Progenitor cell of endocrine pancreas (in vitro differentiated cells): ENCODE results near the gene BCAR3. TPM values are rescaled to one million over a fixed set of nuclear protein-coding genes. Genes with fewer than 3 reads are reported as not detected.

Experiments used
- DNase-seq: peaks from one replicate; pipeline ENCODE4 v3.0.0; 2021; ENCODE audit warnings: low spot score; ENCODE audit not compliant: unreplicated experiment
- H3K27ac Mint-ChIP-seq: 2 replicates; pipeline ENCODE4 v1.8.0; 2021; ENCODE audit warnings: mild to moderate bottlenecking, moderate library complexity, mixed read lengths
- H3K27me3 Mint-ChIP-seq: 2 replicates; pipeline ENCODE4 v1.8.0; 2021; ENCODE audit warnings: mixed read lengths
- H3K36me3 Mint-ChIP-seq: 2 replicates; pipeline ENCODE4 v1.8.0; 2022; ENCODE audit warnings: mixed read lengths; ENCODE audit not compliant: insufficient read depth
- H3K4me1 Mint-ChIP-seq: 2 replicates; pipeline ENCODE4 v1.8.0; 2021; ENCODE audit warnings: low read depth, mixed read lengths
- H3K4me3 Mint-ChIP-seq: 2 replicates; pipeline ENCODE4 v1.8.0; 2021; ENCODE audit warnings: low read depth, mild to moderate bottlenecking, moderate library complexity, mixed read lengths
- H3K9me3 Mint-ChIP-seq: 2 replicates; pipeline ENCODE4 v1.8.0; 2021; ENCODE audit warnings: low read depth, mixed read lengths
- CTCF ChIP-seq: fragments of 200-600 bp; sonication (generic); IDR thresholded peaks from one replicate; pipeline ENCODE4 v1.5.0; 2021; ENCODE audit warnings: antibody characterized with exemption, mild to moderate bottlenecking; ENCODE audit not compliant: unreplicated experiment
- long read RNA-seq: library from polyadenylated mRNA; unstranded; transcript quantifications from one replicate; pipeline ENCODE4 v2.0.0, GENCODE V29; 2020
- total RNA-seq: library from RNA; stranded (reverse); gene quantifications from 2 replicates; pipeline ENCODE4 v1.2.1, GENCODE V29; 2021

BCAR3 gene
- total RNA-seq: 7.1 and 10.5 TPM in 2 replicates
- long read RNA-seq, transcript BCAR3-204 (10 exons, 2,827 nt): major isoform, 47 of 60 reads
- long read RNA-seq, partial matches to known transcripts: 5 of 60 reads
- long read RNA-seq, other reads (novel, unspliced or antisense): 7 of 60 reads

GRCh38 chr1:93681101-93681988 is at the start of gene BCAR3:
Gene BCAR3, minus strand, starts transcription at chr1:93681837. Its CDS starts 6,907 bp downstream, at chr1:93674930.
- Mint-ChIP-seq H3K4me1 (peaks cover 18% of the 10 kb centered on the region), H3K4me3 (peak within 1 kb of the TSS; percentile 86), H3K9me3 (no peaks in the 10 kb centered on the region), H3K36me3 (no peaks in the 10 kb centered on the region), H3K27me3 (peaks cover 38% of the 10 kb centered on the region), H3K27ac (peak within 1 kb of the TSS; percentile 65)
- peak; percentile 39 for TF ChIP-seq CTCF
- peak; percentile 51 for DNase-seq

GRCh38 chr1:93730621-93731020 is 49.0 kb upstream of the BCAR3 start:
- Mint-ChIP-seq H3K36me3 (no peaks in the 10 kb centered on the region), H3K27me3 (peaks cover 7% of the 10 kb centered on the region), H3K4me3 (no peak overlapping the region), H3K4me1 (peaks cover 3% of the 10 kb centered on the region), H3K27ac (no peak overlapping the region), H3K9me3 (no peaks in the 10 kb centered on the region)
- no peak for TF ChIP-seq CTCF
- no peak for DNase-seq

- H3K4me3 Mint-ChIP-seq: no peak overlapping the region
- H3K27ac Mint-ChIP-seq: no peak overlapping the region
- H3K9me3 Mint-ChIP-seq: no peaks in the 10 kb centered on the region
- no peak for TF ChIP-seq CTCF
- no peaks in the 10 kb centered on the region for H3K36me3 Mint-ChIP-seq
- DNase-seq: no peak
- peaks cover 7% of the 10 kb centered on the region for H3K27me3 Mint-ChIP-seq
- H3K4me1 Mint-ChIP-seq: peaks cover 3% of the 10 kb centered on the region
Measured at GRCh38 chr1:93729906-93730305, 48.3 kb upstream of the BCAR3 start.

- Mint-ChIP-seq H3K9me3 (no peaks in the 10 kb centered on the region), H3K36me3 (no peaks in the 10 kb centered on the region), H3K27me3 (peaks cover 7% of the 10 kb centered on the region), H3K27ac (no peak overlapping the region), H3K4me3 (no peak overlapping the region), H3K4me1 (peaks cover 3% of the 10 kb centered on the region)
- TF ChIP-seq CTCF: no peak
- DNase-seq: no peak
Measured at GRCh38 chr1:93729502-93729901, 47.9 kb upstream of the BCAR3 start.

GRCh38 chr1:93728480-93729131 is 47.0 kb upstream of the BCAR3 start:
- no peak for DNase-seq
- Mint-ChIP-seq H3K9me3 (no peaks in the 10 kb centered on the region), H3K36me3 (no peaks in the 10 kb centered on the region), H3K27me3 (peaks cover 7% of the 10 kb centered on the region), H3K4me3 (no peak overlapping the region), H3K27ac (no peak overlapping the region), H3K4me1 (peaks cover 1% of the 10 kb centered on the region)
- no peak for TF ChIP-seq CTCF
